AG04450 (cell line): ENCODE results near the gene PEX14. TPM values are rescaled to one million over a fixed set of nuclear protein-coding genes. Genes with fewer than 3 reads are reported as not detected.

Experiments
- CTCF ChIA-PET: fragments of 300-600, 350-600 bp; formaldehyde crosslinking; extraction: SDS; loops from one replicate; lab custom pipeline; 2022; ENCODE audit warnings: antibody characterized with exemption, inconsistent platforms; lab: Charles Lee
- POLR2A ChIA-PET: fragments of 350-600 bp; formaldehyde crosslinking; extraction: SDS; loops from one replicate; lab custom pipeline; 2021; ENCODE audit warnings: antibody characterized with exemption, inconsistent platforms; lab: Yijun Ruan, JAX
- DNase-seq: peaks from one replicate; pipeline ENCODE4 v3.0.0-alpha.2; 2011; ENCODE audit warnings: low read depth, low spot score
- H3K27ac ChIP-seq: one replicate; pipeline ENCODE4 v1.5.1; 2012; ENCODE audit warnings: low read depth, low read length, control low read depth
- H3K27me3 ChIP-seq: one replicate; pipeline ENCODE4 v1.6.0; 2012; ENCODE audit warnings: low read length; ENCODE audit not compliant: control insufficient read depth, insufficient read depth
- H3K4me3 ChIP-seq: 2 replicates; pipeline ENCODE4 v1.5.1; 2011; ENCODE audit warnings: mild to moderate bottlenecking, low read depth, low read length, control low read depth
- H3K9me3 ChIP-seq: 2 replicates; pipeline ENCODE4 v1.5.1; 2012; ENCODE audit warnings: low read length; ENCODE audit not compliant: control insufficient read depth, insufficient read depth
- CTCF ChIP-seq: IDR thresholded peaks from 2 replicates; pipeline ENCODE4 v1.5.1; 2011; ENCODE audit warnings: low read depth, low read length, control low read depth, inconsistent platforms
- polyA plus RNA-seq: library from polyadenylated mRNA; depleted of rRNA; stranded (reverse); fragments of >200 nt; gene quantifications from 2 replicates; pipeline ENCODE4 v1.2.3, GENCODE V29; 2011

Gene PEX14
- polyA plus RNA-seq, 1 experiment = 6.6 TPM

- ChIA-PET POLR2A (interaction anchor here (0.6 kb wide), 1 partner anchor 18 kb away, joined by 4 read pairs; no protein-coding TSS in a partner anchor), CTCF (no interaction called here)
- no peaks in the 10 kb centered on the region; the same call in 1 of the 2 replicates for H3K9me3 ChIP-seq
- DNase-seq = no peak
- no peak overlapping the region for H3K4me3 ChIP-seq
- no peak overlapping the region for H3K27ac ChIP-seq
- TF ChIP-seq CTCF = no peak
- H3K27me3 ChIP-seq = peaks cover 29% of the 10 kb centered on the region
Observed at GRCh38 chr1:10671090-10671489, 196.3 kb downstream of the PEX14 start.

DNA sequence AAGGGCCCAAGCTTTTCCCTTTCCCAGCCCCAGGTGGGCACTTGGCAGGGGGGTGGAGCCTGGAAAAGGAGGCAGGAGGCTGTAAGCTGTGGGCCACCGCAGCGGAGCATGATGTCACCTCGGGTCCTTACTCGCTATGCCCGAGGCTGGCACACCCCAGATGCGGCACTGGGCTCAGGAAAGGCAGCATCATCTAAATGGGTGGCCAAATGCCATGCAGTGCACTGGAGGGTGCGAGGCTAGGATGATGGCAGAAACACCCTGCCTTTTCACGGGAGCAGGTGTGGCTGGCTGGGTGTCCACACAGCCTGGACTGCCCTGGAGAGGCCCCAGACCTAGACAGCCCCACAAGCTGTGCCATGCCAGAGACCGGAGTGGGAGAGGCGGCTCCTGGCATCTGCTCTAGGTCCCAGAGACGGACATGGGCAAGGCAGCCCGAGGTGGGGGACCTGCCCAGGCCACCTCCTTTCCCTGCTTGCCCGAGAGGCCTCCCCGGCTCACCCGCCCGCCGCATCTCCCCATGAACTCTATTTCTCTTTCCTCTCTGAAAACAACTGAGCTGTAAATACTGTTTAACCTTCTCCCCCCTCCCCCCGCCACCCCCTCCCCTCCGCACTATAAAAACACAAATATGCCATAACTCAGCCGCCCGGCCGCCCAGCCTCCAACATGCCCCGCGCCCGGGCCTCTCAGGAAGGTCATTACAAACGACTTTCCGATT, 197.0 kb downstream of the PEX14 start:
- peaks cover 22% of the 10 kb centered on the region for H3K27me3 ChIP-seq
- CTCF ChIA-PET = no interaction called here
- H3K27ac ChIP-seq = no peak overlapping the region
- no peak overlapping the region for H3K4me3 ChIP-seq
- TF ChIP-seq CTCF = no peak
- DNase-seq = no peak
- POLR2A ChIA-PET = no interaction called here
- H3K9me3 ChIP-seq = no peaks in the 10 kb centered on the region; the same call in 1 of the 2 replicates

DNA sequence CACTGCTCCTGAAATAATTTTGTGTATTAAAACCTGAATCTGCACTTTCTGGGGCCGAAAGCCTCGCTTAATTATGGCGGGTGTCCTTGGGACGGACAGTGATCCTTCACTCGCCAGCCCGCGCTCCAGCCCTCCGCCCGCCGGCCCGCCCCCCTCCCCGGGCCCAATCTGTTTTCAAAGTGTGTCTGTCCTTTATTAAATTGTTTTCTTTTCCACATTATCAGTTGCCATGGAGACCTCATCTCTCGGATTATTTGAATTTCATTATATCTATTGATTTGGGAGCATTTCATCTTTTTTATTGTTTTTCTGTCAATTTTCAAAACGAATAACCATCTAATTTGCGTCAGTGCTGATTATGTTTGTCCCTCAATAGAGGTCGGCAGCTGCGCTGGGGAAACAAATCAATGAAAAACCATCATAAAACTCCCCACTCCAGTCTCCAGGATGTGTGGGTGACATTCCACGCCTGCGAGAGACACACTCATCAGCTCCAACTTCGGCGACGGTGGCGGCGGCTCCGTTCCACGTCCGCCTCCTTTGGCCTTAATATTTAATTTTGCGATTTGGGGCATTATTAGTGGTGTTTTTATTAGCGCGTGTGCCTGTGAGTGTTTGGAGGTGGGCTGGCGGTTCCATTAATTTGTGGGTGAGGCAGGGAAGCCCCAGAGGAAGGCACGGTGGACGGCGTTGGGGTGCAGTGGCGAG, 197.7 kb downstream of the PEX14 start:
- no peak for TF ChIP-seq CTCF
- no peak for DNase-seq
- Histone ChIP-seq H3K9me3 (no peaks in the 10 kb centered on the region; the same call in 1 of the 2 replicates), H3K4me3 (no peak overlapping the region), H3K27me3 (peaks cover 17% of the 10 kb centered on the region), H3K27ac (no peak overlapping the region)
- CTCF ChIA-PET = no interaction called here
- POLR2A ChIA-PET = no interaction called here

GRCh38 chr1:10673109-10673711, 198.5 kb downstream of the PEX14 start:
- Histone ChIP-seq H3K9me3 (no peaks in the 10 kb centered on the region; the same call in 1 of the 2 replicates), H3K27ac (no peak overlapping the region), H3K27me3 (peaks cover 17% of the 10 kb centered on the region), H3K4me3 (no peak overlapping the region)
- POLR2A ChIA-PET = no interaction called here
- TF ChIP-seq CTCF = no peak
- CTCF ChIA-PET = no interaction called here
- DNase-seq = no peak

- ChIA-PET CTCF (no interaction called here), POLR2A (no interaction called here)
- H3K9me3 ChIP-seq = no peaks in the 10 kb centered on the region
- no peak for TF ChIP-seq CTCF
- H3K4me3 ChIP-seq = no peak overlapping the region
- peaks cover 20% of the 10 kb centered on the region for H3K27me3 ChIP-seq
- H3K27ac ChIP-seq = no peak overlapping the region
- no peak for DNase-seq
Observed at GRCh38 chr1:10674222-10674621, 199.5 kb downstream of the PEX14 start.
